ENCODE measurements around the gene EGFR.

DNA sequence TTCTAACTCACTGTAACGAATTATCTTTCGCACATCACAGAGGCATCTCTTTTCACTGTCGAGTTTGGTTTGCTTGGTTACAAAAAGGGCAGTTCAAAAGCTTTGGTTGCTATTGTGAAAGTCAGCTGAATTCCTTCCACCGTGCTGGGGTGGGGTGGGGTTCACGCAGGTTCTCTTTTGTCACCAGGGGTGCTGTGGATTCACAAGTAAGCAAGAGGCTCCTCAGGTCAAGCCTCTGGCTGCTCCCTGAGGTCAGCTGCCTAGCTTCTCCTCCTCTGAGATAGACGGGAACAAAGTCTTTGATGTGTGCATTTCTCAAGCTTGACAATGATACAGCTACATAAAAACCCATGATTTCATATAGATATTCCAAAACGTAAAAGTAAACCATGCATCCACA lies 47.7 kb downstream of the EGFR start:
- no peak for TF ChIP-seq EZH2phosphoT487 (IDR thresholded peaks at IDR 0.05; ENCODE audit: borderline replicate concordance)
- TF ChIP-seq, protein P1, sequence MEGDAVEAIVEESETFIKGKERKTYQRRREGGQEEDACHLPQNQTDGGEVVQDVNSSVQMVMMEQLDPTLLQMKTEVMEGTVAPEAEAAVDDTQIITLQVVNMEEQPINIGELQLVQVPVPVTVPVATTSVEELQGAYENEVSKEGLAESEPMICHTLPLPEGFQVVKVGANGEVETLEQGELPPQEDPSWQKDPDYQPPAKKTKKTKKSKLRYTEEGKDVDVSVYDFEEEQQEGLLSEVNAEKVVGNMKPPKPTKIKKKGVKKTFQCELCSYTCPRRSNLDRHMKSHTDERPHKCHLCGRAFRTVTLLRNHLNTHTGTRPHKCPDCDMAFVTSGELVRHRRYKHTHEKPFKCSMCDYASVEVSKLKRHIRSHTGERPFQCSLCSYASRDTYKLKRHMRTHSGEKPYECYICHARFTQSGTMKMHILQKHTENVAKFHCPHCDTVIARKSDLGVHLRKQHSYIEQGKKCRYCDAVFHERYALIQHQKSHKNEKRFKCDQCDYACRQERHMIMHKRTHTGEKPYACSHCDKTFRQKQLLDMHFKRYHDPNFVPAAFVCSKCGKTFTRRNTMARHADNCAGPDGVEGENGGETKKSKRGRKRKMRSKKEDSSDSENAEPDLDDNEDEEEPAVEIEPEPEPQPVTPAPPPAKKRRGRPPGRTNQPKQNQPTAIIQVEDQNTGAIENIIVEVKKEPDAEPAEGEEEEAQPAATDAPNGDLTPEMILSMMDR (conservative IDR thresholded peaks at IDR 0.05; ENCODE audit: low read length), result no peak

All from Loucy (cell line).